Activated T-helper 2 cell treated with anti-CD3 and anti-CD28 coated beads, Interferon-gamma antibody, Interleukin-2, Interleukin-4, amounts not matched to agents 10 μg/mL and 5 μg/mL and 100 μg/mL, durations not matched to agents 14 hours and 24 hours and 36 hours (primary cell): Measurements from ENCODE around the gene RADX. TPM values are rescaled to one million over a fixed set of nuclear protein-coding genes. Genes with fewer than 3 reads are reported as not detected.

ENCODE experiments used
- DNase-seq: peaks from one replicate; pipeline ENCODE4 v3.0.0; 2021; ENCODE audit warnings: low spot score
- H3K27ac Mint-ChIP-seq: one replicate; pipeline ENCODE4 v1.8.0; 2021; ENCODE audit warnings: mixed read lengths
- H3K27me3 Mint-ChIP-seq: one replicate; pipeline ENCODE4 v1.8.0; 2021; ENCODE audit warnings: low read depth, mixed read lengths
- H3K36me3 Mint-ChIP-seq: one replicate; pipeline ENCODE4 v1.8.0; 2021; ENCODE audit warnings: low read depth, mixed read lengths
- H3K4me1 Mint-ChIP-seq: one replicate; pipeline ENCODE4 v1.8.0; 2021; ENCODE audit warnings: low read depth, mixed read lengths
- H3K4me3 Mint-ChIP-seq: one replicate; pipeline ENCODE4 v1.8.0; 2021; ENCODE audit warnings: low read depth, mild to moderate bottlenecking, moderate library complexity, mixed read lengths
- H3K9me3 Mint-ChIP-seq: one replicate; pipeline ENCODE4 v1.8.0; 2021; ENCODE audit warnings: mixed read lengths
- intact Hi-C: fragments of 100-400 bp; cut with micrococcal nuclease; formaldehyde crosslinking; loops from one replicate; pipeline ENCODE4 v1.15.1; 2023
- total RNA-seq: library from RNA; stranded (reverse); gene quantifications from 2 replicates; pipeline ENCODE4 v1.2.3, GENCODE V29; 2022

The RADX gene
- total RNA-seq, 1 donor from 2014 or later = 6.5 TPM

- H3K4me1 Mint-ChIP-seq = no peaks in the 10 kb centered on the region
- no peak overlapping the region for H3K4me3 Mint-ChIP-seq
- intact Hi-C loops = no loop called here
- H3K27me3 Mint-ChIP-seq = no peaks in the 10 kb centered on the region
- H3K9me3 Mint-ChIP-seq = no peaks in the 10 kb centered on the region
- no peak overlapping the region for H3K27ac Mint-ChIP-seq
- no peak for DNase-seq
- H3K36me3 Mint-ChIP-seq = no peaks in the 10 kb centered on the region
Measured at GRCh38 chrX:106702636-106703035, 90.9 kb downstream of the RADX start.

GRCh38 chrX:106706466-106706865 is 94.7 kb downstream of the RADX start:
- no peak for DNase-seq
- intact Hi-C loops = no loop called here
- no peaks in the 10 kb centered on the region for H3K27me3 Mint-ChIP-seq
- no peaks in the 10 kb centered on the region for H3K9me3 Mint-ChIP-seq
- H3K27ac Mint-ChIP-seq = no peak overlapping the region
- no peak overlapping the region for H3K4me3 Mint-ChIP-seq
- H3K36me3 Mint-ChIP-seq = no peaks in the 10 kb centered on the region
- H3K4me1 Mint-ChIP-seq = no peaks in the 10 kb centered on the region

GRCh38 chrX:106707771-106708454 is 96.1 kb downstream of the RADX start:
- H3K9me3 Mint-ChIP-seq = no peaks in the 10 kb centered on the region
- no peak overlapping the region for H3K27ac Mint-ChIP-seq
- no peak overlapping the region for H3K4me3 Mint-ChIP-seq
- no peaks in the 10 kb centered on the region for H3K4me1 Mint-ChIP-seq
- DNase-seq = no peak
- H3K36me3 Mint-ChIP-seq = no peaks in the 10 kb centered on the region
- H3K27me3 Mint-ChIP-seq = no peaks in the 10 kb centered on the region
- intact Hi-C loops = no loop called here

- no peak overlapping the region for H3K4me3 Mint-ChIP-seq
- DNase-seq = no peak
- H3K27ac Mint-ChIP-seq = no peak overlapping the region
- intact Hi-C loops = no loop called here
- H3K9me3 Mint-ChIP-seq = no peaks in the 10 kb centered on the region
- H3K27me3 Mint-ChIP-seq = no peaks in the 10 kb centered on the region
- no peaks in the 10 kb centered on the region for H3K36me3 Mint-ChIP-seq
- no peaks in the 10 kb centered on the region for H3K4me1 Mint-ChIP-seq
Measured at GRCh38 chrX:106710771-106711170, 99.0 kb downstream of the RADX start.

DNA sequence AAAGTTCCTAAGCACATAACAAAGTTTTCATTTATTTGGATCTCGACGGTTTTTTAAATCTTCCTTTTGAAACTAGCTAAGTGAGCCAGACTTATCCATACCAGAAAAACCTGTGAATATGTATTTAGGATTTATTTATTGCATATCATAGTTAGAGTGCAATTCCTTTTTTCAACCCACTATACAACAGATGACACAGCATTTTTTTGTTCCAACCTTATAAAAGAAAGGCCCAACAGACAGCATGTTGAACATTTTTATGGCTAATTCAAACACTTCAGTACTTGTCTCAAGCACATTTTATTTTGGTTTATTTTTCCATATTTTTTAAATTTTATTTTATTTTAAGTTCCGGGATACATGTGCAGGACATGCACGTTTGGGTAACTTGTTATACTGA is 99.6 kb downstream of the RADX start:
- intact Hi-C loops = no loop called here
- no peaks in the 10 kb centered on the region for H3K9me3 Mint-ChIP-seq
- no peaks in the 10 kb centered on the region for H3K36me3 Mint-ChIP-seq

DNA sequence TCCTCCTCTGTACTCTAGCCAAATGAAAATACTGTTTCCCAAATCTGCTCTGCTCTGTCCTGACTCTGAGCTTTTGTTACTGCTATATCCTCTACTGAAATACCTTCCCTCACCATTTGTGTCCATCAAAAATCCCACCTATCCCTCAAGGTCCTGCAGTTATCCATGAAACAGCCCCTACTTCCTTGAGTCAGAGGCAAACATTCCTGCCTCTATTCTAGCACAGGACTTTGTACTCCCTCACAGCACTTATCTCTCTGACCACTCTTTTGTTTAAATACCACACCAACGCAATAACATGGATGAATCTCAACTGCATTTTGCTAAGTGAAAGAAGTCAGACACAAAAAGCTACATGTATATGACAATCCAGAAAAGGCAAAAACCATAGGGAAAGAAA is 104.2 kb downstream of the RADX start:
- intact Hi-C loops = no loop called here
- H3K27ac Mint-ChIP-seq = no peak overlapping the region
- no peak overlapping the region for H3K4me3 Mint-ChIP-seq
- H3K27me3 Mint-ChIP-seq = peaks cover 2% of the 10 kb centered on the region
- no peaks in the 10 kb centered on the region for H3K36me3 Mint-ChIP-seq
- DNase-seq = no peak
- H3K4me1 Mint-ChIP-seq = no peaks in the 10 kb centered on the region
- H3K9me3 Mint-ChIP-seq = no peaks in the 10 kb centered on the region

More for the DNA sequence above, 99.6 kb downstream of the RADX start:
- H3K27me3 Mint-ChIP-seq = peaks cover 2% of the 10 kb centered on the region
- no peak for DNase-seq
- no peak overlapping the region for H3K27ac Mint-ChIP-seq
- H3K4me1 Mint-ChIP-seq = no peaks in the 10 kb centered on the region
- H3K4me3 Mint-ChIP-seq = no peak overlapping the region

- Mint-ChIP-seq H3K4me1 (no peaks in the 10 kb centered on the region), H3K27me3 (peaks cover 2% of the 10 kb centered on the region), H3K36me3 (no peaks in the 10 kb centered on the region), H3K4me3 (no peak overlapping the region), H3K27ac (no peak overlapping the region), H3K9me3 (no peaks in the 10 kb centered on the region)
- intact Hi-C loops = no loop called here
- no peak for DNase-seq
Measured at GRCh38 chrX:106716463-106716862, 104.7 kb downstream of the RADX start.

DNA sequence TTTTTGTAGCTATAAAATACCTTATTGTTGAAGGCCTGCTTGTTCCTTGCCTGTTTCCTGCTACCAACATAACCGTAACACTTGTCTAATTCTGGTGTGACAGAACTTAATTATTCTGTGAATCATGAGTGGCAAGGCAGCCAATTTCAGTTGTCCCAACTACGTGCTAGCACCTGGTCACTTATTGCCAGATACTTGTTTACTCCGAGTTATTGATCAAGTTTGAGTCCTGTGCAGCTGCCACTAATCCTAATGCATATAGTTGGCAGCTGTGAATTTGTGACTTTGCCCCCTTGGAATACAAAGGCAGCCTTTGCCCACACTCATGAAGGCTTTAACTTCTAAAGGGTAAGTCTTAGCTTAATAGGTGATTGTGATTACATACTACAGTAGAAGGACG is 106.9 kb downstream of the RADX start:
- no peak for DNase-seq
- no peaks in the 10 kb centered on the region for H3K4me1 Mint-ChIP-seq
- no peaks in the 10 kb centered on the region for H3K9me3 Mint-ChIP-seq
- H3K27ac Mint-ChIP-seq = no peak overlapping the region
- H3K27me3 Mint-ChIP-seq = peaks cover 4% of the 10 kb centered on the region
- H3K4me3 Mint-ChIP-seq = no peak overlapping the region
- intact Hi-C loops = no loop called here
- H3K36me3 Mint-ChIP-seq = no peaks in the 10 kb centered on the region

GRCh38 chrX:106725931-106726330 is 114.2 kb downstream of the RADX start:
- H3K27ac Mint-ChIP-seq = no peak overlapping the region
- DNase-seq = no peak
- no peaks in the 10 kb centered on the region for H3K4me1 Mint-ChIP-seq
- no peaks in the 10 kb centered on the region for H3K36me3 Mint-ChIP-seq
- H3K9me3 Mint-ChIP-seq = no peaks in the 10 kb centered on the region
- peaks cover 38% of the 10 kb centered on the region for H3K27me3 Mint-ChIP-seq
- H3K4me3 Mint-ChIP-seq = peak overlapping the region; percentile 41
- intact Hi-C loops = no loop called here

DNA sequence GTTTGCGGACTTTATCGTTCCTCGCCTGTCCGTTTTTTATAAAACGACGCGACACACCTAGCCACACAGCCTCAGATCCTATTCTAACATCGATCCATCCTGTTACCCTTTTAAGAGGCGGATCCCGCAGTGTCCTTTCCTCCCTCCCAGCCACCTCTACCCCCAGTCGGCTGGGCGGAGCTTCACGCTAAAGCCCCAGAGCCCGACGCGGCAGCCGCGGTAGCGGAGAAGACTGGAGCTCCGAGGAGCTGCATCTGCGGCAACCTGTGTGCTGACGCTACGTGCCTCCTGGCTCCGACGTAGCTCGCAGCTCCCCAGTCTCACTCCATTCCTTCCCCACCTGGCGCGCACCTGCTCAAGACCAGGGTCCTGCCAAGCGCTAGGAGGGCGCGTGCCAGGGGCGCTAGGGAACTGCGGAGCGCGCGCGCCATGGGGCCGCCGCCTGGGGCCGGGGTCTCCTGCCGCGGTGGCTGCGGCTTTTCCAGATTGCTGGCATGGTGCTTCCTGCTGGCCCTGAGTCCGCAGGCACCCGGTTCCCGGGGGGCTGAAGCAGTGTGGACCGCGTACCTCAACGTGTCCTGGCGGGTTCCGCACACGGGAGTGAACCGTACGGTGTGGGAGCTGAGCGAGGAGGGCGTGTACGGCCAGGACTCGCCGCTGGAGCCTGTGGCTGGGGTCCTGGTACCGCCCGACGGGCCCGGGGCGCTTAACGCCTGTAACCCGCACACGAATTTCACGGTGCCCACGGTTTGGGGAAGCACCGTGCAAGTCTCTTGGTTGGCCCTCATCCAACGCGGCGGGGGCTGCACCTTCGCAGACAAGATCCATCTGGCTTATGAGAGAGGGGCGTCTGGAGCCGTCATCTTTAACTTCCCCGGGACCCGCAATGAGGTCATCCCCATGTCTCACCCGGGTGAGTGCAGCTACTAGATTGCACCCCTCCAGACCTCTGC is 115.0 kb downstream of the RADX start, which contains the start of gene RNF128:
RNF128 (plus strand) TSS at position 217 of the 953 bp plus-strand sequence; CDS start at position 430, 213 bp downstream.
- Mint-ChIP-seq H3K36me3 (no peaks in the 10 kb centered on the region), H3K27ac (no peak within 1 kb of the TSS), H3K4me3 (peak within 1 kb of the TSS; percentile 41), H3K9me3 (no peaks in the 10 kb centered on the region), H3K4me1 (no peaks in the 10 kb centered on the region), H3K27me3 (peaks cover 41% of the 10 kb centered on the region)
- intact Hi-C loops = no loop called here
- no peak for DNase-seq

DNA sequence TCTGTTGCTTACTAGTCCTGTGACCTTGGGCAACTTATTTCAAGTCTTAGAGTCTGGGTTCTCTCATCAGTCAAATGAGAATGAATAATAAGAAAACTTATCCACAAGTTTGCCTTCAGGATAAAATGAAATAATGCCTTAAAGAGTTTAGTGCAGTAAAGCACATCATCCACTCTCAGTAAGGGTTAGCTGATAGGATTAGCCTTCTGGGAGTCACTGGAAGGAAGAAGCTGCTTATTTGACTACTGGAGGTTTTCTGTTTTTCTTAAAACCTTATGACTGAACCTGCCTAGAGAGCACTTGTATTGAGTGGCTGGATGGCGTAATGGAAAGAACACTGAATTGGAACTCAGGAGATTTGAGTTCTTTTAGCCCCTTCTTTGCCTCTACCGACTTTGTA is 116.6 kb downstream of the RADX start:
- DNase-seq = no peak
- no peaks in the 10 kb centered on the region for H3K4me1 Mint-ChIP-seq
- no peak overlapping the region for H3K4me3 Mint-ChIP-seq
- no peak overlapping the region for H3K27ac Mint-ChIP-seq
- no peaks in the 10 kb centered on the region for H3K9me3 Mint-ChIP-seq
- H3K27me3 Mint-ChIP-seq = peaks cover 47% of the 10 kb centered on the region
- H3K36me3 Mint-ChIP-seq = no peaks in the 10 kb centered on the region
- intact Hi-C loops = no loop called here
